NT2/D1 (cell line): Measurements from ENCODE around the gene NRXN3.

Experiments
- YY1 ChIP-seq: IDR thresholded peaks from 2 replicates; pipeline ENCODE4 v1.6.1; 2011; ENCODE audit not compliant: insufficient read length, insufficient read depth
- ZNF274 ChIP-seq: IDR thresholded peaks from 2 replicates; pipeline ENCODE4 v1.6.1; 2011; ENCODE audit warnings: mild to moderate bottlenecking, low read depth, low read length

DNA sequence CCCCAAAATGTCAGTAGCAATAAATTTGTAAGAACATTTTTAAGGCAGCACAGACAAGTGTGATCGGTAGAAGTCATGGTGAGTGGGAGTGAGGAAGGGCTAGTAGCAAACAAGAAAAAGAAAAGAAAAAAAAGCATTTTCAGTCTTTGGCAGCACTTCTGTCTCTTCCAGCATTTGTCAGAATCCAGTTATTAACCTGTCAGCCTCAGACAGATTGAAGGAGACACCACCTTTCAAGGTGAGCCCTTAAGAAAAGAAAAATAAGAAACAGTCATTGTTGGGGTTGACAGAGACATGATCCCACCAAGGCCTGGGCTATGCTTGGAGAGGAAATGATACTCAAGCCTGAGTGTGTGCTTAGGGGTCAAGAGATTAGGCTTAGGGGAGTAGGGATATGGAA, 947.4 kb downstream of the NRXN3 start:
- TF ChIP-seq YY1, result no peak
- TF ChIP-seq ZNF274, result no peak
